GM19043 (cell line): ENCODE data around the gene LGALS3BP.

Experiments
- ATAC-seq: cut with Tn5 transposase; IDR thresholded peaks from one replicate; pipeline ENCODE4 v1.9.1; 2021; ENCODE audit warnings: low read depth; ENCODE audit not compliant: unreplicated experiment

LGALS3BP gene

DNA sequence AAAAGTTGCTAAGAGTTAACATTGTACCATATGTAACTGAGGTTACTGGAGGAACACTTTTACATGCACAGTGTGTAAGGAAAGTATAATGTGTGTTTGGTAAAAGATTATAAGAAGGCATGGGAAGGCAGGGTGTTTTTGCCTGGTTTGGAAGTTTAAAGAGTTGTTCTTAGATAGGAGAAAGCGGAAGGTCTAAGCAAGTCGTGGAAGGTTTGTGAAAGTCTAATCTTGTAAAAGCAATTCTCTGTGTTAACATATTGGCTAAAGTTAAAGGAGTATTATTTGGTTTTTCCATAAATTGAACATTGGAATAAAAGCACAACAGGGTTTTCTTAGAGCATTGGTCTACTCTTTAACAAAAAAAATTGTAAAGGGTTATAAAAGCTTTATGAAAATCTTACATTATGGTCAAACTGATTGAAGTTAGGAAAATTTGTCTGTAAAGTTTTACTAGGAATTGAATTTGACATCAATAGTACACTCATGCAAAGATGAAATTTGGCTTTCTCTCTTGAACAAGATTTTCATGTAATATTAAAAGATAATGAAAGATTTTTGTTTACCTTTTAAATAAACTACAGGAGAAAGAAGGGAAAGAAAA lies 34.5 kb upstream of the LGALS3BP start:
- ATAC-seq: no peak

DNA sequence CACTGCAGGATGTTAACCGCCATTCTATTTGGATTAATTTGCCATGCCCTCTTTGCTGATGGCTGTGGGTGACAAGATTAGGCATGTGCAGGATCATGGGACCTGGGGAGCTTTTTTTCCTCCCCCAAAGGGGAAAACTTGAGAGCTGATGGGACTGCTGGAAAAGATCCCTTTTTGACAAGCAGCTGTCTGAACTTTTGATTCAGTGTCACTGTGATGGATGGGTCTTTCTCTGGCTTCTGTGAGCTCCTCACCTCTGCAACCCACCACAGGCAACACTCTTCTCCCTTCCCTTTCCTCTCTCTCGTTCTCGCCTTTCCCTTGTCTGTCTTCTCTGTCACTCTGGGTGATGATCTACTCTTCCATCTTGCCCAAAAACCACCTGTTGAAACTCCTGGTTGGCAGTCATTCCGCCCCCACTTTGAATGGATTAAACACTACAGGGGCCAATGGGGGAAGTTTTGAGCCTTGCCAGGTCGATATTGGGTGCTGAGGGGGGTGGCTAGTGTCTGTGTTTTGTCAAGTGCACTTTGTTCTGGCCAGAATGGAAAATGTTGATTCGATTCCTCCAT lies 32.9 kb upstream of the LGALS3BP start:
- ATAC-seq: no peak

GRCh38 chr17:79011451-79012147 lies 31.9 kb upstream of the LGALS3BP start:
- ATAC-seq: no peak

- no peak for ATAC-seq
Measured at GRCh38 chr17:79010304-79010646, 30.6 kb upstream of the LGALS3BP start.

DNA sequence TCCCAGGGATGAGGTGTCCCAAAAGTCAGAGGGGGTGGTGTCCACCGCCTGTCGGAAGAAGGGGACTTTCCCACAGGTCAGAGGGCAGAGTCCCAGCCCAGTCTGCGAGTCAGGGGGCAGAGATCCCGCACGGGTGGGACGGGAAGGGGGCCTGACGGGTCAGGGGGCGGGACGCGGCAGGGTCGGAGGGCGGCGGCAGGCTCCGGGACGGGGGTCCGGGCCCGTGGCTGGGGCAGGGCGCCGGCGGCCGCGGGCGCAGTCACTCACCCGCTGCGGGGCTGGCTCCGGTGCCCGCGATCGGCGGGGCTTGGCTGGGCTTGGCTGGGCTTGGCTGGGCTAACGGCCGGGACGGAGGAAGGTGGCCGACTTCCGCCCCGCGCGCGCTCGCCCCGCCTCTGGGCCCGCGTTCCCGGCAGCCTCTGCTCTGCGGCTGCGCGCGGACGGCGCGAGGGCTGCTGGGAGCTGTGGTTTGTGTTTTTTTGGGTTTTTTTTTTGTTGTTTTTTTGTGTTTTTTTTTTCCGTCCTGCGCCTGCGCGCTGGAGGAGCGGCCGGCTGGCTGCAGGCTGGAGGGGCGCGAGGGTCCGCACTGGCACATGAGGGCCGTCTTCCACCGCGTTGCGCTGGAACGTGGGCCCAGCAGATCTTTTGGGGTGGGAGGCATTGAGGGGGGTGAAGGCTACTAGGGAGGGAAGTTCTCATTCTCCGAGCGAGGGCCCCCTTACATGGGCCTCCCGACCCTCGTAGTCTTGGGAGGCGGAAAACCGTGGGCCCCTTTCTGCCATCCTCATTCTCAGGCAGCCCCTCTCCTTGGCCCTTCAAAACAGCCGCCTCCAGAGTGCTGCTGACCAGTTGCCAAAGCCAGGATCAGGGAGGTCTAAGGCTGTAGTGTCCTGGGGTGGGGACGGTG lies 29.9 kb upstream of the LGALS3BP start, which contains the start of gene CANT1:
Gene CANT1 (minus strand): TSS at position 368 of the 907 bp plus-strand sequence. CDS start 12,142 bp downstream, outside the sequence.
- ATAC-seq: peak; percentile 82

GRCh38 chr17:79008666-79009387 lies 29.1 kb upstream of the LGALS3BP start:
- no peak for ATAC-seq

DNA sequence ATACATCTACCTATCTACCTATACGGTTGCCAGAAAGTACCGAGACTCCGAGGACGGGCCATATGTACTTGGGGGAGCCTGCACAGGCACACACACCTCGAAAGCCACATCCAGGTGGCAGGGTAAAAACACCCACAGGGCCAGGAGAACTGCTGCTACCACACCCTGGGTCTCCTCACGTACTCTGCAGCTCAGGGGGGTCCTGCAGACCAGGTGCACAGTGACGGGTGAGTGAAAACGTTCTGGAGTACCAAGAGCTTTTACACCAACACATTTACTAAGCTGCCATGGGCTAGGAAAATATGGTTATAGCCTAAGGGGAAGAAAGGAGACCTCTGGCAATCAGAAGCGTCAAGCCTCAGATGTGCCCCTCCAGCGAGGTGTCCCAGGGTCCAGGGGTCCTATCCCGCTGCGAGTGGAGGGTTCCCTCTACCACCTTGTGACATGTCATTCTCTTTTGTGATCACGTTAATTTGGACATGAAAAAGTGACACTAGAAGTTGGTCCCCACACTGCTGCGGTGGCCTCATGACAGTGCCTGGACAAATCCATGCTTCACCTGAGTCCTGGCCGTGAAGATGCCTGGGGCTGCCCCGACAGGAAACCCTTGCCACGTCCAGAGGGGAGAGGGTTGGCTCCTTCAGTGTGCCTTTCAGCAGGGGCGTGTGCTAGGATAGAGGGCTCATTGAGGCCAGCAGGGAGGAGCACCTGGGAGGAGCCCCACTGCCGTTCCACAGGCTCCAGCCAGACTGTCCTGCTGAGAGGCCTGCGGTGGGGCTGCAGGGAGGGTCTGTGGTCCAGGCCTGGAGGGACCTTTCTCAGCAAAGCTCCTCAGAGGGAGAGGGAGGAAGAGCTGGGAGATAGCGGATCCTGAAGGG lies 28.0 kb upstream of the LGALS3BP start:
- no peak for ATAC-seq

GRCh38 chr17:79006794-79007503 lies 27.2 kb upstream of the LGALS3BP start:
- ATAC-seq: no peak

DNA sequence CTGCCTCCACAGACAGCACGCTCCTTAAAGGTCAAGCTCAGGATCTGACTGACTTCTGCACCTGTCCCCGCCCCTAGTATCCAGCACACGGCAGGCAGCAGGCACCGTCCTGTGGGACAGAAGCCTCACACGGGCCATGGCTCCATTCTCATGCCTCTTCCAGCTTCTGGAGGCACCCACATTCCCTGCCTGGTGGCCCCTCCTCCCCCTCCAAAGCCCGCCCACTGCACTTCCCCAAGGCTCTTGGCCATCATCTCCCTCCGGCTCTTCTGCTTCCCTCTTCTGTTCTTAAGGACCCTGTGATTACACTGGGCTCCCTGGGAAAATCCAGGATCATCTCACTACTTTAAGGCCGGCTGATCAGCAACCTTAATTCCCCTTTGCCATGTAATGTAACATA lies 26.3 kb upstream of the LGALS3BP start:
- no peak for ATAC-seq

DNA sequence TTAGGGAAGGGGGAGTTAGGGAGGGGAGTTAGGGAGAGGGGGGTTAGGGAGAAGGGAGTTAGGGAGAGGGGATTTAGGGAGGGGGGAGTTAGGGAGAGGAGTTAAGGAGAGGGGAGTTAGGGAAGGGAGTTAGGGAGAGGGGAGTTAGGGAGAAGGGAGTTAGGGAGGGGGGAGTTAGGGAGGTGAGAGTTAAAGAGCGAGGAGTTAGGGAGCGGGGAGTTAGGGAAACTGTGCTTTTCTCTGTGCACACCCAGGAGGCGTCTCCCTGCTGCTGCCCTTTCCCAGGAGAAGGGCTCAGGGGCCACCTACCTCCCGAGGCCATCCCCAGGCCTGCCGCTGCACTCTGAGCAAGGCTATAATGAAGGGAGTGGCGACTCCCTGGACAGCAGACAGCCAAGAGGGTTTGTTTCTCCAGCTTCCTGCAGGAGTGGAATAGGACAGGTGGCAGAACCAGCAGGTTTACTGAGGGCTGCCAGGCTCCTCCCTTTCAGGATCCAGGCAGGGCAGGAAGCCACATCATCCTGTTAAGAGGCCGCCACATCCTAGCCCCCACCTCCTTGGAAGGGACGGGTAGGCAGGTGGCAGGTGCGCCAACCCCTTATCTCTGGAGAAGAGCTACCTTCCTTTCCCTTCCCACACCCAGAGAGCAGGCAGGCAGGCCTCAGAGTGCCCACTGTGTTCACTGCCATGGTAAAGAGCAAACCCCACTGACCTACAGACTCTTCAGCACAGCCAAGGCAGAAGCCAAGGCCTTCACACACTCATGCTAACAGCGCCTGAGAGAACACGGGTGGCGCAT lies 25.5 kb upstream of the LGALS3BP start:
- no peak for ATAC-seq

GRCh38 chr17:79003661-79004411 lies 24.1 kb upstream of the LGALS3BP start:
- ATAC-seq: no peak

- ATAC-seq: no peak
Measured at GRCh38 chr17:79002796-79003593, 23.3 kb upstream of the LGALS3BP start.

DNA sequence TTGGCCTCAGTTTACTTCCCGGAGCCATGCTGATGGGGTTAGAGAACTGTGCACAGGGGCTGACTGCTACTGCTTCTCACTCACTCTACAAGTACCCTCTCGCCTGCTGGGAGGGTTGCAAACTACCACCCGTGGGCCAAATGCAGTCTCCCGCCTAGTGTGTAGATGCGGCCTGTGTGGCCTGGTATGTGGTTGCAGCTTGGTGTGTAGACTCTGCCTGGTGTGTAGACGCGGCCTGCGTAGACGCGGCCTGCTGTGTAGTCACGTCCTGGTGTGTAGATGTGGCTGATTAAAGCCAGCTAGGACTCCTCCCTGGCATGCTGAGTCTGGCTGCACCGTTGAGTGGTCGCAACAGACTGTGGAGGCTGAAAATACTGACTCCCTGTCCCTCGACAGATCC lies 22.6 kb upstream of the LGALS3BP start:
- ATAC-seq: no peak

- ATAC-seq: no peak
Measured at GRCh38 chr17:79001190-79002020, 21.7 kb upstream of the LGALS3BP start.

- ATAC-seq: no peak
Measured at GRCh38 chr17:79000396-79001189, 20.9 kb upstream of the LGALS3BP start.
